Ishikawa (cell line): Measurements from ENCODE around the gene ADAM17.

Source experiments
- CEBPB ChIP-seq: IDR thresholded peaks from 2 replicates; pipeline ENCODE4 v1.6.1; 2012
- CREB1 ChIP-seq: IDR thresholded peaks from 2 replicates; pipeline ENCODE4 v1.6.1; 2012; ENCODE audit warnings: low read depth
- EGR1 ChIP-seq: IDR thresholded peaks from 2 replicates; pipeline ENCODE4 v1.6.1; 2012
- EP300 ChIP-seq: IDR thresholded peaks from 2 replicates; pipeline ENCODE4 v1.6.1; 2012; ENCODE audit warnings: borderline replicate concordance
- FOXM1 ChIP-seq: IDR thresholded peaks from 2 replicates; pipeline ENCODE4 v1.6.1; 2012; ENCODE audit warnings: low read depth, borderline replicate concordance
- MAX ChIP-seq: IDR thresholded peaks from 2 replicates; pipeline ENCODE4 v1.6.1; 2012
- NFIC ChIP-seq: IDR thresholded peaks from 2 replicates; pipeline ENCODE4 v1.6.1; 2012
- RAD21 ChIP-seq: IDR thresholded peaks from 2 replicates; pipeline ENCODE4 v1.6.1; 2012; ENCODE audit warnings: low read depth
- REST ChIP-seq: IDR thresholded peaks from 2 replicates; pipeline ENCODE4 v1.6.1; 2012; ENCODE audit warnings: low read depth, mild to moderate bottlenecking
- TAF1 ChIP-seq: IDR thresholded peaks from 2 replicates; pipeline ENCODE4 v1.6.1; 2012; ENCODE audit warnings: low read depth, mild to moderate bottlenecking
- TCF12 ChIP-seq: IDR thresholded peaks from 2 replicates; pipeline ENCODE4 v1.6.1; 2012; ENCODE audit warnings: low read depth
- TEAD4 ChIP-seq: IDR thresholded peaks from 2 replicates; pipeline ENCODE4 v1.6.1; 2012
- USF1 ChIP-seq: IDR thresholded peaks from 2 replicates; pipeline ENCODE4 v1.6.1; 2012
- YY1 ChIP-seq: IDR thresholded peaks from 2 replicates; pipeline ENCODE4 v1.6.1; 2012; ENCODE audit warnings: low read depth
- ZBTB7A ChIP-seq: IDR thresholded peaks from 2 replicates; pipeline ENCODE4 v1.6.1; 2012; ENCODE audit warnings: low read depth

The ADAM17 gene

GRCh38 chr2:9555297-9556120 lies at the start of gene ADAM17:
Gene ADAM17, minus strand, starts transcription at chr2:9555830. Its CDS starts 225 bp downstream, at chr2:9555605.
- no peak for TF ChIP-seq EP300
- TF ChIP-seq ZBTB7A, result no peak
- no peak for TF ChIP-seq CEBPB
- no peak for TF ChIP-seq TEAD4
- no peak for TF ChIP-seq RAD21
- no peak for TF ChIP-seq REST
- TF ChIP-seq USF1, result 0 out of 2 replicates have a peak, but pooled peaks have one; percentile 5
- TF ChIP-seq TAF1, result peak; percentile 70
- peak; percentile 58; the same call in 1 of the 2 replicates for TF ChIP-seq TCF12
- peak; percentile 8; the same call in 1 of the 2 replicates for TF ChIP-seq YY1
- 0 out of 2 replicates have a peak, but pooled peaks have one; percentile 22 for TF ChIP-seq CREB1
- peak; percentile 62; the same call in 1 of the 2 replicates for TF ChIP-seq EGR1
- peak; percentile 82 for TF ChIP-seq MAX
- 0 out of 2 replicates have a peak, but pooled peaks have one; percentile 47 for TF ChIP-seq NFIC

GRCh38 chr2:9602412-9602811 lies 46.8 kb upstream of the ADAM17 start:
- no peak for TF ChIP-seq EP300
- TF ChIP-seq FOXM1, result no peak
- no peak for TF ChIP-seq MAX
- TF ChIP-seq USF1, result no peak
- no peak for TF ChIP-seq CEBPB

GRCh38 chr2:9601397-9601796 lies 45.8 kb upstream of the ADAM17 start:
- TF ChIP-seq CREB1 (no peak), CEBPB (no peak), RAD21 (no peak), ZBTB7A (no peak), YY1 (no peak), TAF1 (no peak), FOXM1 (no peak), EGR1 (no peak), TCF12 (no peak), USF1 (no peak), REST (no peak), EP300 (no peak), NFIC (no peak), MAX (no peak), TEAD4 (no peak)

GRCh38 chr2:9599430-9599829 lies 43.8 kb upstream of the ADAM17 start:
- no peak for TF ChIP-seq MAX
- no peak for TF ChIP-seq ZBTB7A
- TF ChIP-seq CREB1, result no peak
- TF ChIP-seq RAD21, result no peak
- TF ChIP-seq EP300, result no peak
- no peak for TF ChIP-seq EGR1
- no peak for TF ChIP-seq CEBPB
